Smooth muscle cell (in vitro differentiated cells): ENCODE data around the gene CASP8. TPM values are rescaled to one million over a fixed set of nuclear protein-coding genes. Genes with fewer than 3 reads are reported as not detected.
"Not testable (repeated sequence)": the region's sequence is repeated elsewhere in the genome, so short reads cannot be mapped to it uniquely, and the experiment has no call there.

ENCODE experiments used
- DNase-seq: peaks from one replicate; lab custom pipeline; 2025; ENCODE audit not compliant: unreplicated experiment; lab: John Stamatoyannopoulos, UW
- H2AFZ ChIP-seq: fragments of 200-600 bp; sonication (generic); 2 replicates; pipeline ENCODE4 v1.6.0; 2016; ENCODE audit warnings: antibody characterized with exemption, low read depth, mild to moderate bottlenecking
- H3F3A ChIP-seq: fragments of 200-600 bp; sonication (generic); 2 replicates; pipeline ENCODE4 v1.6.0; 2017; ENCODE audit warnings: antibody characterized with exemption, low read depth
- H3K27ac ChIP-seq: fragments of 200-600 bp; sonication (generic); 2 replicates; pipeline ENCODE4 v1.5.1; 2016; ENCODE audit warnings: low read depth, mild to moderate bottlenecking
- H3K27me3 ChIP-seq: fragments of 200-600 bp; sonication (generic); 2 replicates; pipeline ENCODE4 v1.6.1; 2016; ENCODE audit warnings: low read depth, mild to moderate bottlenecking
- H3K36me3 ChIP-seq: fragments of 200-600 bp; sonication (generic); 2 replicates; pipeline ENCODE4 v1.5.1; 2016; ENCODE audit warnings: low read depth
- H3K4me1 ChIP-seq: fragments of 200-600 bp; sonication (generic); 2 replicates; pipeline ENCODE4 v1.5.1; 2016; ENCODE audit warnings: low read depth
- H3K4me2 ChIP-seq: fragments of 200-600 bp; sonication (generic); 2 replicates; pipeline ENCODE4 v1.6.0; 2016; ENCODE audit warnings: mild to moderate bottlenecking
- H3K4me3 ChIP-seq: fragments of 200-600 bp; sonication (generic); 2 replicates; pipeline ENCODE4 v1.5.1; 2016; ENCODE audit warnings: mild to moderate bottlenecking
- H3K79me2 ChIP-seq: fragments of 200-600 bp; sonication (generic); 2 replicates; pipeline ENCODE4 v1.6.0; 2016; ENCODE audit warnings: low read depth, mild to moderate bottlenecking
- H3K9ac ChIP-seq: fragments of 200-600 bp; sonication (generic); 2 replicates; pipeline ENCODE4 v1.6.0; 2016; ENCODE audit warnings: low read depth
- H3K9me3 ChIP-seq: fragments of 200-600 bp; sonication (generic); replicated peaks from 2 replicates; pipeline ENCODE4 v1.5.1; 2016; ENCODE audit warnings: low read depth
- H4K20me1 ChIP-seq: fragments of 200-600 bp; sonication (generic); 2 replicates; pipeline ENCODE4 v1.6.0; 2016; ENCODE audit warnings: low read depth
- CTCF ChIP-seq: fragments of 200-600 bp; sonication (generic); IDR thresholded peaks from 2 replicates; pipeline ENCODE4 v1.5.1; 2017; ENCODE audit warnings: borderline replicate concordance, mild to moderate bottlenecking, antibody characterized with exemption; ENCODE audit not compliant: insufficient read depth, poor library complexity, severe bottlenecking
- WGBS: methylation state at CpG from one replicate; pipeline ENCODE4 v1.1.7; 2016; ENCODE audit warnings: low lambda C conversion rate; 5-methylcytosine and 5-hydroxymethylcytosine counted together
- polyA plus RNA-seq: library from polyadenylated mRNA; unstranded; fragments of >200 nt; fragmentation: Nextera tagmentation; extraction: Ambion mirVana; gene quantifications from 2 replicates; pipeline ENCODE4 v1.2.1, GENCODE V29; 2016
- total RNA-seq: library from RNA; depleted of rRNA; stranded (reverse); fragments of >200 nt; gene quantifications from 2 replicates; pipeline ENCODE4 v1.2.3, GENCODE V29; 2014

CASP8 gene
- total and polyA plus RNA-seq, 2 experiments from 2014 or later: 5.7 to 12.9 TPM

GRCh38 chr2:201235860-201236811 is 24.2 kb upstream of the CASP8 start:
- H3K27ac ChIP-seq: no peak overlapping the region
- DNase-seq: no peak
- H3K9ac ChIP-seq: no peak overlapping the region
- peak overlapping the region; percentile 75 for H2AFZ ChIP-seq
- no peaks in the 10 kb centered on the region for H3K9me3 ChIP-seq
- no peaks in the 10 kb centered on the region for H3K79me2 ChIP-seq
- no peaks in the 10 kb centered on the region for H3K27me3 ChIP-seq
- TF ChIP-seq CTCF: peak; percentile 65
- H3K4me2 ChIP-seq: peak overlapping the region; percentile 40
- WGBS: 50% methylated on average over 14 of the region's 14 CpGs
- H3F3A ChIP-seq: no peaks in the 10 kb centered on the region
- H4K20me1 ChIP-seq: no peaks in the 10 kb centered on the region
- no peaks in the 10 kb centered on the region for H3K36me3 ChIP-seq
- H3K4me1 ChIP-seq: no peaks in the 10 kb centered on the region
- no peak overlapping the region for H3K4me3 ChIP-seq

- Histone ChIP-seq H3K27me3 (no peaks in the 10 kb centered on the region), H3F3A (no peaks in the 10 kb centered on the region), H3K9ac (no peak overlapping the region), H3K4me1 (no peaks in the 10 kb centered on the region), H3K9me3 (no peaks in the 10 kb centered on the region), H4K20me1 (no peaks in the 10 kb centered on the region), H2AFZ (no peak overlapping the region), H3K4me3 (no peak overlapping the region), H3K4me2 (no peak overlapping the region), H3K79me2 (no peaks in the 10 kb centered on the region), H3K27ac (no peak overlapping the region), H3K36me3 (no peaks in the 10 kb centered on the region)
- no peak for DNase-seq
- TF ChIP-seq CTCF: no peak
- WGBS: 57% methylated on average over 7 of the region's 7 CpGs
Measured at GRCh38 chr2:201237486-201238123, 22.7 kb upstream of the CASP8 start.

GRCh38 chr2:201239167-201239935 is 21.0 kb upstream of the CASP8 start:
- H2AFZ ChIP-seq, H4K20me1 ChIP-seq, H3K4me1 ChIP-seq, H3K4me2 ChIP-seq, H3K27me3 ChIP-seq, H3K27ac ChIP-seq, DNase-seq, H3K36me3 ChIP-seq, H3K4me3 ChIP-seq, H3K9me3 ChIP-seq, H3K79me2 ChIP-seq, H3K9ac ChIP-seq, H3F3A ChIP-seq: not testable (repeated sequence)
- WGBS: 98% methylated on average over 21 of the region's 21 CpGs
